ENCODE measurements around the gene DLGAP1.
"Not testable (repeated sequence)": the region's sequence is repeated elsewhere in the genome, so short reads cannot be mapped to it uniquely, and the experiment has no call there.

DLGAP1 gene

DNA sequence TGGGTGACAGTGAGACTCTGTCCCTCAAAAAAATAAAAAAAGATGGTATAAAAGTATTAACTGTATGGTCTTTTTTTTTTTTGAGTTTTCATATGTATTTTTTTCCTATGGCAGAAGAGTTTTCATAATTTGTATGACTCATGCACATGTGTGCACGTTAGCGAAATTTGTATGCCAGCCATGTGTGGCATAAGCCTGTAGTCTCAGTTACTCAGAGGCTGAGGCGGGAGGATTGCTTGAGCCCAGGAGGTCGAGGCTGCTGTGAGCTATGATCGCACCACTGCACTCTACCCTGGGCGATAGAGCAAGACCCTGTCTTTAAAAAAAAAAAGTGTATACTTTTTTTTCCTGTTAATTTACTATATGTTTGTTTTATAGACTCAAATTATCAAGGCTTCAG lies 844.3 kb downstream of the DLGAP1 start:
- DNase-seq, result no peak

DNA sequence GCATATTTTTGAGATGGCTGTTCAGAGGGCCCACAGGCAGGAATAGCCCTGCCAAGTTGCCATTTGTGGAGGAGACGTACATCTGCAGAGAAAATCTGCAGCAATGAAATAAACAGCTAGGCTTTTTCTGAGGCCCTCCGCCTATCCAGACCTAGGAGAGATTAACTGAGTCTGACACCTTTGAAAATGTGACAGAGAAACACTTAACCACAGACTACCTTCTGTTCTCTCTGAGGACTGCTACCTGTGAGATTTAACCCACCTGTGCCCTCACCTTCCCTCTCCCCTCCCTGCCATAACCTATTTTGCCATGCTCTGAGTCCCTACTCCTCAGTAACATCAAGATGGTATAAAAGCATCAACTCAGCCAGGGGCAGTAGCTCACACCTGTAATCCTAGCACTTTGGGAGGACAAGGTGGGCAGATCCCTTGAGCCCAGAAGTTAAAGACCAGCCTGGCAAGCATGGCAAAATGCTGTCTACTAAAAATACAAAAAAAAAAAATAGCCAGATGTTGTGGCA lies 844.9 kb downstream of the DLGAP1 start:
- no peak for DNase-seq

DNA sequence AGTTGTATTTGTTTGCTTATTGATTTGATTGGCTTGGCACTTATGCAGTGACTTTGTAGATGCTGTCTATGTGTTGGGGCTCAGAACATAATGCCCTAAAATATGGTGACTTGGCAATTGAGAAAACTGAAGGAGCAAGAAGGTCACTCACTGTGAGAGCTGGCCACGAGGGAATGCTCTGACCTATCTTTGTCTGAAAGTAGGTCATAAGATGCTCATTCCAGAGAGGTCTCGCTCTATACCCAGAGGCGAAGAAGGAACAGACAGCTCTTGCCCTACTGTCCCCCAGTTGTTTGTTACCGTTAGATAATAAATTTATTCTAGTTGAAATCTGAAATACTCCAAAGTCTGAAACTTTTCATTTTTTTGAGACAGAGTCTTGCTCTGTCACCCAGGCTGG lies 846.6 kb downstream of the DLGAP1 start:
- no peak for DNase-seq

DNA sequence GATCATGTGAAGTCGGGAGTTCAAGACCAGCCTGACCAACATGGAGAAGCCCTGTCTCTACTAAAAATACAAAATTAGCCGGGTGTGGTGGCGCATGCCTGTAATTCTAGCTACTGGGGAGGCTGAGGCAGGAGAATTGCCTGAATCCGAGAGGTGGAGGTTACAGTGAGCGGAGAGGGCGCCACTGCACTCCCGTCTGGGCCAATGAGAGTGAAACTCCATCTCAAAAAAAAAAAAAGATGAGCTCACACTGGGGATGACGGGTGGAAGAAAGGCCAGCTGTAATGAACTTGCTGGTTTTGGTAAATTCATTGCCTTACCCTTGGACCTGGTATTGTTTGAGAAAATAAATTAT lies 847.0 kb downstream of the DLGAP1 start:
- not testable (repeated sequence) for DNase-seq

DNA sequence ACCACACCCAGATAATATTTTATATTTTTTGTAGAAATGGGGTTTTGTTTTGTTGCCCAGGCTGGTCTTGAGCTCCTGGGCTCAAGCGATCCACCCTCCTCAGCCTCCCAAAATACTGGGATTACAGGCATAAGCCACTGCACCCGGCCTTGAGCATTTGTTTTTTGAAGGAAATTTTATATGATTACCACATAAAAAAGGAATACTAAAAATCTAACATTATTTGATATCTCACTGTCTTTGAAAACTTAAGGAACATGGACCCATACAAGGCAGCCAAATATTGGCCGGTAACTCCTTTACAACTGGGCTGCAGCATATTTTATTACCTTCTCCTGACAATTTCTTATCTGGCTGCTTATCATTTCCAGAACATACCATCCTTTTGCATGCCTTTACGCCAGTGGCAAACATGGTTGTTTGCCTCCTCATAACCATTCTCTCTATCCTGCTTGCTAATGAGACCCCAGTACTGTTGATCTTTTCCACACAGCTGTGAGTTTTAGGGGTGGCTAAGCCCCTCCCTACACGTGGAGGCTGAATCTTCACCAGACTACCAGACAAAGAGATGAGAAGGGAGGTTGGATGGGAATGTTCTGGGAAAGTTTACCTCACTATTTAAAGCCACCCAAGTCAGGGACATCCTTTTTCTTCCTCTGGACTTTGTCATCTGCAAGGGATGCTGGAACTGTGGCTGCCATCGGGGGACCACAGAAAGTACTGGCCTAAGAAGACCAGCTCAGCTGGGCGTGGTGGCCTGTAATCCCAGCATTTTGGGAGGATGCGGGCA lies 847.6 kb downstream of the DLGAP1 start:
- no peak for DNase-seq

DNA sequence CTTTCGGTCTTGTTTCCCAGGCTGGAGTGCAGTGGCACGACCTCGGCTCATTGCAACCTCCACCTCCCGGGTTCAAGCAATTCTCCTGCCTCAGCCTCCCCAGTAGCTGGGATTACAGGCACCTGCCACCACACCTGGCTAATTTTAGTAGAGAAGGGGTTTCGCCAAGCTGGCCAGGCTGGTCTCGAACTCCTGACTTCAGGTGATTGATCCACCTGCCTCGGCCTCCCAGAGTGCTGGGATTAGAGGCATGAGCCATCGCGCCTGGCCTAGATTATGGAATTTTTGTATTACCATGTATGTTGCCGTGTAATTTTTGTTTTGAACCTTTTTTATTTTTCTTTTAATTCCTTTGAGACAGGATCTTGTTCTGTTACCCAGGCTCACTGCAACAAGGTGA lies 848.2 kb downstream of the DLGAP1 start:
- not testable (repeated sequence) for DNase-seq

DNA sequence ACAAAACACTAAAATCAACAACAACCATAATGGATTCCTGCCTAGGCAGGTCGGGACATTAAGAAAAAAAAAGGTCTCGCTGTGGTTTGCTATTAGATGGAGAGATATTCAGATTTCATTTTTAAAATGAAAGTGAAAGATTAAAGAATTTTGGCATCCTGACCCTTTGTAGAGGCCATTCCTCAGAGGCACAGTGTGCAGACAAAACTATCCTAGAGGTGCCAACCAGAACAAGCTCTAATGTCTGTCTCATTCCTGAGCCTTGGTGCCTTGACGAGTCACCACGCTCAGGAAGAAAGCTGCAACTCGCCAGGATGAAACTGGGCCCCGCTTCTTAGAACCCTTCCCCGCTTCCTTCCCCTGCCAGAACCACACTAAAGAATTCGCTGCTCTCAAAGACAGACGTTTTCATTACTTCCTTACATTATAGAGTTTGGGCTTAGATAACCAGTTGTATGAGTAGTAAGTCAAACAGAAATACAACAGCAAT lies 849.1 kb downstream of the DLGAP1 start:
- DNase-seq, result peak; percentile 63

DNA sequence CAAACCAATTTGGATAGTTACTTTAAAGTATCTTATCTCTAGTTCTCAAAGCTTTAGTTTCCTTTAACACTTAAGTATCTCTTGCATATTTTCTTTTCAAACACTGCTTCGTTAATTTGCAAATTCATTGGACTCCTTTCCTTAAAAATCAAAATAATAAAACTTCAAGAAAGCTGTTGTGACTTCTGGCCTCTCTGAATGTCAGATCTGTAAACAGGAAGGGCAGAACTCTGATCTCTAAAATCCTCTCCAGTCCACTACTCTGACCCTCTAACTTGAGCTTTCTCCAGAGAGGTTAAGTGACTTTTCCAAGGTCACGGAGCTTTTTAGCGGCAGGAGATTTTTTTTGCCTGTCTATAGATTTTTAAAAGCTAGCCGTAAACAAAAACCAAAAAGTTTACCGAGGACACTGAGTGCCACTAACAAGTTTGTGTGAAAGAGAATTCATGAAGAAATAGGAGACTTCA lies 849.6 kb downstream of the DLGAP1 start:
- DNase-seq, result no peak

DNA sequence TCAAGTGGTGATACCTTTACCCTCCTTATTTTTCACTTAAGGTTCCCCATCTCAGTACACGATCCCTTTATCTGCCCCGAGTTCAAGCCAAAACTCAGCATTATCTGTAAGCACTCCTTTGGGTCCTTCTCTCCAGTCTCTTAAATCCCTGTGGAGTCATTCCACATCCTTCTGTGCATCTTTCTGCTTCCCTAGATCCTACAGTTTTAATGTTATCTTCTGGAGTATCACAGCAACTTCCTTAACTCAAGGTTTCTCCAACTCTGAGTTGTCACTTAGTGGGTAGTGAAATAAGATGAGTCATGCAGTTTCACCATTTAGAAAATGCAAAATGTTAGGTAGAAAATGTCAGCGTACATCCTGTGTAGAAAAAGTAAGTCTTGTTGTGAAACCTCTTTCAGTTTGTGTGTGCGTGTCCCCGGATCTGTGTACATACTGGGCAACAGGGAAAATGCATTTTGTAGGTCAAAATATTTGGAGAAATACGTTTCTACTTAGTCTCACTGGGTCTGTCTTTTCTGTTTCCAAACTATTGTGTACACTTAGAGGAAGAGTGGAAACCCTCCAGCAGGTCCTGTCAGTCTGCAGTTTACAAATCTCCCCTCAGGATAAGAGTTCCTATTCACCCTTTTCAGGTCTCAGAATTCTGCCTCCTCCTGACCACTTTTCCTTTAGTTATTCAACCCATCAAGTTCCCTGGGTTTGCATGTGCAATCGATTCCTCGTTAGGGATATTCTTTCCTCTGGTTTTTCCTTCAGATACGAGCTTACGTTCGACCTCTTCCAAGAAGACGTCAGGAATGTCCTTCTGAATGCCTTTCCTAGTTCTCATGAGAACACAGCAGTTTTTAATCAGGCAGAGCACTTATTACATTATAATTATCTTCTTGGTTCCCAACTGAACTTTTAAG lies 850.4 kb downstream of the DLGAP1 start:
- no peak for DNase-seq

DNA sequence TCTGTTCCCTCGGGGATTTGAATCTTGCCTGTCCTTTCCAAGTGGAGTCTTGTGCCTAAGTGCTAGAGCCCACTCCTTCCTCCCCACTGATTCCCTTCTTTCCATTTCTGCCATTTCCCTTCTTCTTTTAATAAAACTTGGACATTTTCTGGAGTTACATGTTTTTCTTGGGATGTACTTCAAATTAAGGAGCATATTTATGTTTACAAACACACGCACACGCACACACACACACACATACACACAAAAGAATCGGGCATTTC lies 850.9 kb downstream of the DLGAP1 start:
- DNase-seq, result no peak

DNA sequence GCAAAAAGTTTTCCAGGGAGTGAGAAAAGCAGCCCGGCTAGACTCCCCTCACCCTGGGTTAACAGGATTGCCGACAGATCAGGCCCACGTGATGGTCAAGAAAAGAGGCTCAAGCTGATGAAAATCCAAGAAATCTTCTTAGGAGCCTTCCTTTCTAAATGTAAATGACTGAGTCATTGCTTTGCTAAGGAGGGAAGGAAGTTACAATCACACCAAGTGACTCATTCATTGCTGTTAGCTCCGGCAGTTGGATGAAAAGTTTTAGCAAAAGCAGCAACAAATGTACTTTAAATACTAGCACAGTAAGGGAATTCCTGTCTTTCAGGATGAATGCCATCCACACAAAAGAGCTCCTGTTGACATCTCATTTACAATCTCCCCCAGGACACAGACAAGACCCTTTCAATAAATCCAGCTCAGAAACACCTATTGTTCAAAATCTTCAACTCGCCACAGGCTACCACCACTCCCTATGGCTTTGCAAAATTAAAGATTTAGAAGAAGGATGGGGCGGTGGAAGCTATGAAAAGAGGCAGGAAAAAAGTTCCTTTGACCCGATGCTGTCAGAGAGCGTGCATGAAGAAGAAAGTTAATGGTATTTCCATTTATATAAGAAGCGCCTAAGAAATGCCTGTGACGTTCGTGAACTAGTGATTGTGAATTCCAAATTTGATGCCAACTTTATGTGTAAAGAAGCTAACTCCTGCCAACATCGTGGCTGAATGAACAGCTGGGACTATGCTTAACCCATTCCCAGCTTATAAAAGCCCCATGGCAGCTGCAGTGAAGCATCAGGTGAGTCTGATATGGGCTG lies 851.5 kb downstream of the DLGAP1 start:
- peak; percentile 85 for DNase-seq

DNA sequence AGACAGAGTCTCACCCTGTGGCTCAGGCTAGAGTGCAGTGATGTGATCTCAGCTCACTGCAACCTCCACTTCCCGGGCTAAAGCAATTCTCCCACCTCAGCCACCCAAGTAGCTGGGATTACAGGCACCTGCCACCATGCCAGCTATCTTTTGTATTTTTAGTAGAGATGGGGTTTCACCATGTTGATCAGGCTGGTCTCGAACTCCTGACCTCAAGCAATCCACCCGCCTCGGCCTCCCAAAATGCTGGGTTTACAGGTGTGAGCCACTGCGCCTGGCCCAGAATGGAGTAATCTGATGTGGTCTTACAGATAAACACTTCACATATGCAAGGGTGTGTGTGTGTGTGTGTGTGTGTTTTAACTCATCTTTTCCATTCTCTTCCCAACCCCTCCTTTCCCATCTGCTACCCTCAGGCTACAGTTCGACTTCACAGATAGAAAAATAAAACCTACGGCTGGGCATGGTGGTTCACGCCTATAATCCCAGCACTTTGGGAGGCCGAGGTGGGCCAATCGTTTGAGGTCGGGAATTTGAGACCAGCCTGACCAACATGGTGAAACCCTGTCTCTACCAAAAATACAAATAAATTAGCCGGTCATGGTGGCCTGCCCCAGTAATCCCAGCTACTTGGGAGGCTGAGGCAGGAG lies 853.9 kb downstream of the DLGAP1 start:
- not testable (repeated sequence) for DNase-seq

DNA sequence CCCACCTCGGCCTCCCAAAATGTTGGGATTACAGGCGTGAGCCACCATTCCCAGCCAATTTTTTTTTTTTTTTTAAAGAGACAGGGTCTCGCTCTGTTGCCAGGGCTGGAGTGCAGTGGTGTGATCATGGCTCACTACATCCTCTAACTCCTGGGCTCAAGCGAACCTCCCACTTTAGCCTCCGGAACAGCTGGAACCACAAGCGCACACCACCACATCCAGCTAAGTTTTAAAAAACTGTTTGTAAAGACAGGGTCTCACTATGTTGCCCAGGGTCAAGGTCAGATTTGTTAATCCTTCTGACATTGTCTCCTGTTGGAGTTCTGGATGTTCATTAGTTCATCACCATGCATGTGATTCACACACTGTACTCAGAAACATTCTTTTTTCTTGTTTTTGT lies 855.2 kb downstream of the DLGAP1 start:
- no peak for DNase-seq

DNA sequence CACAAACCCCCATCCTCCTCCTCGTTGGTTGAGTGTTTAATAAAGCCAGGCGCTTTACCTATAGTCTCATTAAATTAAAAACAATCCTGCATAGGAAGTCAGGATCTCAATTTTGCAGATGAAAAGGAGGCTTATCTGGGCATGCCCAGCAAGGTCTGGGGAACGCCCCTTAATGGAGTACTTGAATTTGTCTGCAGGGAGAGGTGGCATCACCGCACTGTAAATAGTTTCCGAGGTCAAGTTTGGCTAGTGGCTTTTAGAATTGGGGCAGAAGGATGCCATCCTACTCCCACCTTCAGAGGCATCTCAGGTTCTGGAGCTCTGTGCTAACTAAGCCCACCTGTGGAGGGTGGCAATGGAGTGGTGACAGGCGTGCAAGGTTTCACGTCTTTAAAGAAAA lies 855.9 kb downstream of the DLGAP1 start:
- DNase-seq, result no peak

DNA sequence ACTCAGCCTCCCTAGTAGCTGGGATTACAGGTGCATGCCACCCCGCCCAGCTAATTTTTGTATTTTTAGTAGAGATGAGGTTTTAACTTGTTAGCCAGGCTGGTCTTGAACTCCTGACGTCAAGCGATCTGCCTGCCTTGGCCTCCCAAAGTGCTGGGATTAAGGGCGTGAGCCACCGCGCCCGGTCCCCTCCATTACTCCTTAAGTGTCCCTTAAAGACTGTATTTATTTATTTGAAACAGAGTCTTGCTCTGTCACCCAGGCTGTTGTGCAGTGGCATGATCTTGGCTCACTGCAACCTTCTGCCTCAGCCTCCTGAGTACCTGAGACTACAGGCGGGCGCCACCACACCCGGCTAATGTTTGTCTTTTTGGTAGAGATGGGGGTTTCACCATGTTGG lies 856.5 kb downstream of the DLGAP1 start:
- no peak for DNase-seq

DNA sequence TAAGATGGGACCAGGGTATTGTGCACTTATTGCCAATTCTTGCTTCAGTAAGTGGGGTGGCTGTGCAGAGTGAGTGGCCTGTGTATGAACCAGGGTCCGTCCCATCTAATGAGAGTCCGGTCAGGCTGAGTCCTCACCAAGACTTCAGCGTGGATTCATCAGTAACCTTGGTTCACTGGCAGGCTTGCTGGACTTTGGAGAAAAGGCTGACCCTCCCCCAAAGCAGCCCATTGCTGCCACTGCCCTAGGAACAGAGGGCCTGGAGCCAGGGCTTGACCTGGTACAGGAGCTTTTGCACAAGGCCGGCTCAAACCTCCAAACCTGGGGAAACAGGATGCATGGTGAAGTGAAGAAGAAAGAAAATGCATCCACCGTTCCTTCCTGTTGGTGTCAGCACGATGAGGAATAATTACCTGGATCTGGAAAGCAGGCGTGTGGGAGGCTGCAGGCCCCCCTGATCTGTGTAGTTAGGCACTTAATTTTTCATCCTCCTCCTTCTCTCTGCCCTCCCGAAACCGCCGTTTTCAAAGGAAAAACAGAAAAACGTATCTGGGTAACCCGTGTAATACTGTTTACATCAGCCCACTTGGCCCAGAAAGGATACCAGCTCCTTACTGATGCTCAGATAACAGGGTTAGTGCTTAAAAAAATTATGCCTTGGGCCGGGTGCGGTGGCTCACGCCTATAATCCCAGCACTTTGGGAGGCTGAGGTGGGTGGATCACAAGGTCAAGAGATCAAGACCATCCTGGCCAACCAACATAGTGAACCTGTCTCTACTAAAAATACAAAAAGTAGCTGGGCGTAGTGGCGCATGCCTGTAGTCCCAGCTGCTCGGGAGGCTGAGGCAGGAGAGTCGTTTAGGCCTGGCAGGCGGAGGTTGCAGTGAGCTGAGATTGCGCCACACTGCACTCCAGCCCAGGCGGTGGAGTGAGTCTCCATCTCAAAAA lies 857.4 kb downstream of the DLGAP1 start:
- DNase-seq, result no peak

DNA sequence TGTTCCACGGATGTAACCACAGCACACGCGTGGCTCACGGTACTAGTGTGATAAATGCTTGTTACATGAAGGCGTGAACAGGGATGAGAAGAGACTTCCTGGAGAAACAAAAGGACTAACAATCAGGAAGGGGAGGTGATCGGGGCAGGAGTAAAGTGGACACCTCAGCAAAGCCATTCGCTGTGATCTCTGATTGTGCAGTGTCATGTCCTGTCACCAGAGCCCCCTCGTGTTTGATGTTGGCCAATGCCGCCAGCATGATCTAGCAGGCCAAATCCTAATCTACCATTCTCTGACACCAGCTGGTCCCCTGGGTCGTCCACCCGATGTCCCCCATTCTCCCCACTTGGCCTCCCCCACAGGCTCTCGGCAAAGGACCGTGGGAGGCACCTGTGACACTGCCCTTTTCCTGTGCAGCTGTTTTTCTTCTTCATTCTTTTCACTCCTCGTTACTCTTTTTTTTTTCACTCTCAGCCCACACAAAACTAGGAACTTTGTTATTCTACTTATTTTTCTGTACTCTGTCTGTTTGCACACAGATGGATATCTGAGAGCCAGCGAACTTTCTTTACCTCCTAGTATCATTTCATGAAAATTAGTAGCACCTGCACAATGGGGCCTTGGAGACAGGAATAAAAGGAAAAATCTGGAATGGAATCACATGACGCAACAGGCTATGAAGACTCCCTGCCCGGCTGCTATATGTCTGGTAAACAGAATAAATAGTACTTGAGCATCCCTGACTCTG lies 858.3 kb downstream of the DLGAP1 start:
- DNase-seq, result peak; percentile 78

DNA sequence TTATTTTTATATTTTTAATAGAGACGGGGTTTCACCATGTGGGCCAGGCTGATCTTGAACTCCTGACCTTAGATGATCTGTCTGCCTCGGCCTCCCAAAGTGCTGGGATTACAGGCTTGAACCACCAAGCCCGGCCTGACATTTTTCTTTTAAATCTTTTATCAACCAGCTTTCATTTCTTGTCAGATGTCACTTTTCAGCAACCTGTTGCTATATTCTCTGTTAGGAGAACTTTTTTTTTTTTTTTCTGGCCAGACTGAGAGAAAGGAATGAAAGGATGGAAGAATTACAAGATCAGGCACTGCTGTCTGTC lies 858.8 kb downstream of the DLGAP1 start:
- no peak for DNase-seq

DNA sequence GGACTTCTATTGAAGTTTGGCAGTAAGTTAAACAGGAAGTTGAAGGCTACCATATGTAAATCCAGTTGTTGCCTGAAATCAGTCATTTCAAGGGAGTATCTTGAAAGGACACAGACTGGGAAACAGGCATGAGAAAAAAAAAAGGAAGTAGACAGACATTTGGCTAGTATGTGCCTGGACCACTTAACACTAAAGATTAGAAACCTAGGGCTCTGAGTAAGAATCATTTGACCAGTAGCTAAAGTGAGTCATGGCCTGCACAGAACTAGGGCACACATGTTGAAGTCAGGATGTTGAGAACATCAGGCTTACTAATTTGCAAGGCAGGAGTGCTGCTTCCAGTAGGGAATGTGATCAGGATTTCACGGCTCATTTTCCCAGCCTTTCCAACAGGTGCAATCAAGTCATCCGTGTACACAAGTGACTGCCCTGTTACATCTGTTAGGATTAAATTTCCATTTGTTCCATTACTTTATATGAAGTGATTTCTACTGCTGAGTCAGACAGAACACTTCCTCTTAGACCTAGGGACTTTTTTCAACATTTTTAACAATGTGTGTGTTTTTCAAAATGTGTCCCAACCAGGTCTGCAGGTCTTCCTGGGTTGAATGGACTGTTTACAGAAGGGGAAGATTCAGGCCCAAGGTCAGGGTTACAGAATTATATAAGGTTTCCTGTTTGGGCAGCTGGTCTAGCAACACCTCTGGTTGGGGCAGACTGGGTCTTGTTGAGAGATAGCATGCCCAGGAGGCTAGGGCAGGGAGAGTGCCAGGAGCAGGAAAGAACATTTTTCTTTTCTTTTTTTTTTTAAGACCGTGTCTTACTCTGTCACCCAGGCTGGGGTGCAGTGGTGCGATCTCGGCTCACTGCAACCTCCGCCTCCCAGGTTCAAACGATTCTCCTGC lies 859.5 kb downstream of the DLGAP1 start:
- DNase-seq, result peak; percentile 84

Measured in islet precursor cell (in vitro differentiated cells).